Peyer's patch (tissue), 4 donors: ENCODE data around the gene RAB5IF.

Source experiments
- POLR2A ChIP-seq, 2 donors: fragments of 450-650 bp; IDR thresholded peaks; one replicate each; pipeline ENCODE4 v1.5.1; 2017; ENCODE audit warnings: antibody characterized with exemption in 2 of 2, mild to moderate bottlenecking in 2 of 2, moderate library complexity in 2 of 2
- TF ChIP-seq, protein P1 (sequence below), 6 experiments: fragments of 450-650 bp in 4 of 6; fragments of 200-600 bp in 2 of 6; sonication (generic) in 1 of 6; IDR thresholded peaks; one replicate each; pipeline ENCODE4 v1.5.1; 2017 to 2019; ENCODE audit warnings: antibody characterized with exemption in 6 of 6, mild to moderate bottlenecking in 3 of 6, moderate library complexity in 1 of 6

DNA sequence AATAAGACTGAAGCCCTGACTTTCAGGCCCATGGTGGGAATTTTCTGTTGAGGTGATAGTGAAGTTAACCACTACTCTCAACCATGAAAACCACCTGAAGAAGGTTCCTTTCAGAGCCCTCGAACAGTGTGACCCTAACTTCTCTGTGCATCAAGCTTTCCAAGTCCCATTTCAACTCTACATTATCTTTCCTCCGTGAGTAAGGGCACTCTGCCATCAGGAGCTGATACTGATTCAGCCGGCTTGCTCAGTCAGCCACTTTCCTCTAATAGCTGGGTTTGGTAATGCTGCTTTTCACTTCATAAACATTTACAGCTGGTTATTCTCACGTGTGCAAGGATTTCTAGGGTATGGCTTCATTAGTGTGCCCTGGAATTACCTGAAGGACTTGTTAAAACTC lies 51.2 kb downstream of the RAB5IF start:
- TF ChIP-seq, protein P1, sequence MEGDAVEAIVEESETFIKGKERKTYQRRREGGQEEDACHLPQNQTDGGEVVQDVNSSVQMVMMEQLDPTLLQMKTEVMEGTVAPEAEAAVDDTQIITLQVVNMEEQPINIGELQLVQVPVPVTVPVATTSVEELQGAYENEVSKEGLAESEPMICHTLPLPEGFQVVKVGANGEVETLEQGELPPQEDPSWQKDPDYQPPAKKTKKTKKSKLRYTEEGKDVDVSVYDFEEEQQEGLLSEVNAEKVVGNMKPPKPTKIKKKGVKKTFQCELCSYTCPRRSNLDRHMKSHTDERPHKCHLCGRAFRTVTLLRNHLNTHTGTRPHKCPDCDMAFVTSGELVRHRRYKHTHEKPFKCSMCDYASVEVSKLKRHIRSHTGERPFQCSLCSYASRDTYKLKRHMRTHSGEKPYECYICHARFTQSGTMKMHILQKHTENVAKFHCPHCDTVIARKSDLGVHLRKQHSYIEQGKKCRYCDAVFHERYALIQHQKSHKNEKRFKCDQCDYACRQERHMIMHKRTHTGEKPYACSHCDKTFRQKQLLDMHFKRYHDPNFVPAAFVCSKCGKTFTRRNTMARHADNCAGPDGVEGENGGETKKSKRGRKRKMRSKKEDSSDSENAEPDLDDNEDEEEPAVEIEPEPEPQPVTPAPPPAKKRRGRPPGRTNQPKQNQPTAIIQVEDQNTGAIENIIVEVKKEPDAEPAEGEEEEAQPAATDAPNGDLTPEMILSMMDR (IDR thresholded peaks at IDR 0.05): no peak
- TF ChIP-seq POLR2A (IDR thresholded peaks at IDR 0.05): no peak
